HUES48 (cell line): Measurements from ENCODE around the gene ATG16L2.

ENCODE experiments used
- H3K27ac ChIP-seq: one replicate; pipeline ENCODE4 v1.7.0; 2013; ENCODE audit warnings: low read depth, low read length, inconsistent platforms
- H3K27me3 ChIP-seq: 2 replicates; pipeline ENCODE4 v1.6.1; 2013; ENCODE audit warnings: mild to moderate bottlenecking, low read length; ENCODE audit not compliant: control insufficient read depth, insufficient read depth
- H3K36me3 ChIP-seq: 2 replicates; pipeline ENCODE4 v1.6.1; 2013; ENCODE audit warnings: low read length; ENCODE audit not compliant: control insufficient read depth, insufficient read depth
- H3K4me1 ChIP-seq: 2 replicates; pipeline ENCODE4 v1.6.1; 2013; ENCODE audit warnings: mild to moderate bottlenecking, low read length; ENCODE audit not compliant: control insufficient read depth, insufficient read depth
- H3K4me3 ChIP-seq: 2 replicates; pipeline ENCODE4 v1.5.1; 2013; ENCODE audit warnings: mild to moderate bottlenecking, low read depth, low read length
- H3K9ac ChIP-seq: 2 replicates; pipeline ENCODE4 v1.6.1; 2013; ENCODE audit warnings: mild to moderate bottlenecking, low read depth, low read length, moderate library complexity
- H3K9me3 ChIP-seq: 2 replicates; pipeline ENCODE4 v1.6.1; 2013; ENCODE audit warnings: low read length; ENCODE audit not compliant: control insufficient read depth, insufficient read depth

ATG16L2 gene

DNA sequence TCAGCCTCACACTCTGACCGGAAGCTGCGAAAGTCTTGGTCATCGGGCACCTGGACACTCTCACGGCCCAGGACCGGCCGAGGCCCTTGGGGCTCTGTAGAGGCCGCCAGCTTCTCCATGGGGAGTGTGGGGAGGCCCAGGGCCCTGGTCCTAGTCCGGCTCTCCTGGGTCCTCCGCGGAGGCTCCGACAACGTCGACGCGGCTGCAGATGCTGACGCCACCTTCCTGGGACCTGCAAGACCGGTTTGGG lies 33.2 kb upstream of the ATG16L2 start:
- H3K27me3 ChIP-seq: peaks cover 8% of the 10 kb centered on the region
- H3K4me3 ChIP-seq: peak overlapping the region; percentile 62
- no peaks in the 10 kb centered on the region for H3K36me3 ChIP-seq
- H3K9ac ChIP-seq: no peak overlapping the region
- H3K9me3 ChIP-seq: no peaks in the 10 kb centered on the region
- no peak overlapping the region for H3K27ac ChIP-seq
- peaks cover 9% of the 10 kb centered on the region; the same call in 1 of the 2 replicates for H3K4me1 ChIP-seq

DNA sequence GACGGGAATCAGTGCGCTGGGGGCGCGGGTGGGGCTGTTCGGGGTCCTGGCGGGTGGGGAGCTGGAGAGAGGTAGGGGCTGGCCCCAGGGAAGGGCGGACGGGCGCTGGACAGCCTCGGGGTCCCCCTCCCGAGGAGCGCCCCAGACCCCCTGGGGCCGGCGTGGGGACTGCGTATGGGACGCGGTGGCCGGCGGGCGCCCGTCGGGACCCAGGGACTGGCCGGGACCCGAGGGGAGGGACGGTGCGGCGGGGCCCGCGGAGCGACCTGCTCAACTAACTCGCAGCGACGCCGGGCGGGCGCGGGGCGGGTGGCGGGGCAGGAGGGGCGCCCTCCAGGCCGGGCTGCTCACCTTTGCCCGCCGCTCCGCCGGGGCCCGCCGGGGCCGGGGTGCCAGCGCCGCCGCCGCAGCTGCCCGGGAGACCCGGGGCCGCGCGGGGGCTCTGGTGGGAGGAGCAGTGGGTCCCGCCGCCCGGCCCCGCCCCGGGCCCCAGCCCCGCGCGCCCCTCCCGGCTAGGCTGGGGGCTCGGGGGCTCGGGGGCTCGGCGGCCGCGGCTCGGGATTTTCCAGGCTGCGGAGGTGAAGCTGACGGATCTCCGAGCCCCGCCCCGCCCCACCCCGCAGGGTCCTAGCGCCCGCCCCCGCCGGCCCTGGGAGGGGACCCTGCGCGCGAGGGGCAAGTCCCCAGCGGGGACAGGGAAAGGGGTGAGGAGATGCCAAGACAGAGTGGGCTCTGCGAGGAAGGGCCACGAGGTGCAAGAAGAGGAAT lies 32.7 kb upstream of the ATG16L2 start:
- Histone ChIP-seq H3K27ac (no peak overlapping the region), H3K4me1 (peaks cover 9% of the 10 kb centered on the region; the same call in 1 of the 2 replicates), H3K36me3 (no peaks in the 10 kb centered on the region), H3K4me3 (peak overlapping the region; percentile 62), H3K27me3 (peaks cover 8% of the 10 kb centered on the region), H3K9me3 (no peaks in the 10 kb centered on the region), H3K9ac (no peak overlapping the region)

- Histone ChIP-seq H3K9me3 (no peaks in the 10 kb centered on the region), H3K36me3 (no peaks in the 10 kb centered on the region), H3K27me3 (peaks cover 8% of the 10 kb centered on the region), H3K27ac (no peak overlapping the region), H3K4me3 (peak overlapping the region; percentile 57), H3K4me1 (peaks cover 13% of the 10 kb centered on the region), H3K9ac (no peak overlapping the region)
Measured at GRCh38 chr11:72782081-72782920, 31.9 kb upstream of the ATG16L2 start.

DNA sequence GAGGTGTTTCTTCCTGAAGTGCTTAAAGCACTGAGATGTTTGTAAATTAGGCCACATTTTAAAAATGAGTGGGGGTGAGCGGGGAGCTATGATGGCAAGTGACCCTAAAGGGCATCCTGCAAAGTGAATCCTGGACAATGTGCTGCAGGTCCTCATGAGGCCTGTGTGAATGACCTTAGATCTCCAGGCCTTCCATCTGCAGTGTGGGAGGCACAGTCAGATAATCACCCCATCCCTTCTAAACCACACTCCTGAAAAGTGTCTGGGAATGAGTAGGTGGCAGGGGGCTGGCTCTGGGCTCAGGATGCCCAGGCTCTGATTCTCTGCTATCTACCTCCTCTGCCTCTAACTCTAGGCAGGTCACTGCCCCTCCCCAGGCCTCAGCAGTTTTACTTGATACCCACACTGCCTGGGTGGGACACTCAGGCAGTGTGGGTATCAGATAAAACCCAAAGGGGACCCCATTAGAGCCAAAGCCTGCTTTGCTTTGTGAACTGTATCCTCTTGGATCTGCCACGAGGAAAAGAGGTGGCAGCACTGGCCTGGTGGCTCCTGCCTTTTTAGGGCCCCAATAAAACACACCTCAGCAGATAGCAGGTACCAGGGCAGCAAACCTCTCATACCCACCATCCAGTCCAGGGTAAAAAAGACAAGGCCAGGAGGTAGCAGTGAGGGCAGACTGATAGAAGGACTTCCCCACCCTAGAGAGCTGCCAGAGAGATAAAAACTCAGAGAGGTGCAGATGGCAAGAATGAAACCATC lies 30.9 kb upstream of the ATG16L2 start:
- Histone ChIP-seq H3K9ac (no peak overlapping the region), H3K4me3 (no peak overlapping the region), H3K27ac (no peak overlapping the region), H3K36me3 (no peaks in the 10 kb centered on the region), H3K9me3 (no peaks in the 10 kb centered on the region), H3K4me1 (peaks cover 13% of the 10 kb centered on the region), H3K27me3 (peaks cover 8% of the 10 kb centered on the region)

- Histone ChIP-seq H3K9ac (no peak overlapping the region), H3K36me3 (no peaks in the 10 kb centered on the region), H3K9me3 (no peaks in the 10 kb centered on the region), H3K4me1 (peaks cover 13% of the 10 kb centered on the region), H3K27ac (no peak overlapping the region), H3K27me3 (peaks cover 8% of the 10 kb centered on the region), H3K4me3 (no peak overlapping the region)
Measured at GRCh38 chr11:72784662-72785061, 29.5 kb upstream of the ATG16L2 start.

DNA sequence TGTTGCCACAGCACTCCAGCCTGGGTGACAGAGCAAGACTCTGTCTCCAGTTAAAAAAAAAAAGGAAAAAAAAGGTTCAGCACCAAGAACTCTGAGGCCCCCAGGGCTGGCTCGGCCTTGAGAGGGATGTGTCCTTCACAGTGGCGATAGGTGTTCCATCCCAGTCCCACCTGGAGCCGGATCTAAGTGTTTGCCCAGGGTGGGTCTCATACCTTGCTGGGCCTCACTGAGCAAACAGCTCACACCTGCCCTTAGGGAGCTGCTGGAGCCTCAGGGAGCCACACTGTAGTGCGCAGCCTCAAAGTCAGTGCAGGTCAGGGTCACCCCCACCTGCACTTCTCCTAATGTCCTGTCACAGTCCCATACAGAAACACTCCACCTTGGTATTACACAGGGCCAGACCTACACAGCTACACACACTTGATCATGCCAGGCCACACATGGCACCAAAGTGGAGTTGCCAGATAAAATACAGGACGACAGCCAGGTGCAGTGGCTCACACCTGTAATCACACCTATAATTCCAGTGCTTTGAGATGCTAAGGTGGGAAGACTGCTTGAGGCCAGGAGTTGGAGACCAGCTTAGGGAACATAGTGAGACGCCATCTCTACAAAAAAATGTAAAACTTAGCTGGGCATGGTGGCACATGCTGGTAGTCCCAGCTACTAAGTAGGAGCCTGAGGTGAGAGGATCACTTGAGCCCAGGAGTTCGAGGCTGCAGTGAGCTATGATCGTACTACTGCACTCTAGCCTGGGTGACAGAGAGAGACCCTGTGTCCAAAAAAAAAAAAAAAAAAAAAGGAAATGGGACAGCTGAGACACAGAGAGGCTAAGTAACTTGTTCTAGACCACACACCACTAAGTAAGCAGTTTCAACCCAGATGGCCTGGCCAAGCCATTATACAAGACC lies 27.7 kb upstream of the ATG16L2 start:
- H3K27ac ChIP-seq: no peak overlapping the region
- H3K4me1 ChIP-seq: peaks cover 11% of the 10 kb centered on the region
- no peak overlapping the region for H3K9ac ChIP-seq
- no peaks in the 10 kb centered on the region for H3K36me3 ChIP-seq
- H3K4me3 ChIP-seq: no peak overlapping the region
- H3K27me3 ChIP-seq: no peaks in the 10 kb centered on the region
- no peaks in the 10 kb centered on the region for H3K9me3 ChIP-seq

DNA sequence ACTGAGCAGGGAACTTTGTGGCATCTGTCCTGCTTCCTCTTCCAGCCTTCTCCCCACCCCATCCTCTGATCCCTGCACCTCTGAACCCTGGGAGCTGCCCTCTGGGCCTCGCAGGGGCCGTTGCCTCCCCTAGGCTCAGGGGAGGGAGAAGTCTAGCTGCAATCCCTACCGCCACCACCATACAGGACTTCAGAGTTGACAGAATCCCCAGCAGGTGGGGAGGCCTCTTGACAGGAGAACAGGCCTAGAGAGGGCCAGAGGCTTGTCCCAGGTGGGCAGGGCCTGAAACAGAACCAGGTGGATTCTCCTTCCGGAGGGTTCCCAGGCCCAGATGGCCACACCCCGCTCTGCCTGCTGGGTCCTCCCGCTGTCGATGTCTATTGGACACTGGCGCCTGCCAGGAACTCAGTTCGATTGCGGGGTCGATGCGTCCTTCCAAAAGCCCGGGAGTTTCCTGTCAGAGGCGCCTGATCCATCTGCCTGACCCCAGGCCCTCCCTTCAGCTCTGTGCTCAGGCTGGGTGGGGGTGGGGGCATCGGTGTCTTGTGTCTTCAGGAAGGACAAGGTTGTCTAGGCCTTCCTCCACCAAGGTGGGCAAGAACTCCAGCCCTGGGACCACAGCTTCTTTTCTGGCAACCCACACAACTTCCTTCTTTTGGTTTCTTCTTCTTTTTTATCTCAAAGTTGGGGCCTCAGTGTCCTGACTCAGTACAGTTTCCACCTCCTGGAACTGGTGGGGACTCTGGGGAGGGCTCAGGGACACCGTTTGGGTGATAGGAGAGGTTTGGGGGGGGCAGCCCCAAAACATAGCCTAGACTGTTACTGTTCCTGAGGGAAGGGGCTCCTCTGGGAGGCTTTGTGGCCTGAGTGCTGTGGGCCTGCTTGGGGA lies 26.8 kb upstream of the ATG16L2 start:
- Histone ChIP-seq H3K27me3 (no peaks in the 10 kb centered on the region), H3K4me3 (no peak overlapping the region), H3K9me3 (no peaks in the 10 kb centered on the region), H3K4me1 (peaks cover 5% of the 10 kb centered on the region), H3K36me3 (no peaks in the 10 kb centered on the region), H3K9ac (no peak overlapping the region), H3K27ac (no peak overlapping the region)

DNA sequence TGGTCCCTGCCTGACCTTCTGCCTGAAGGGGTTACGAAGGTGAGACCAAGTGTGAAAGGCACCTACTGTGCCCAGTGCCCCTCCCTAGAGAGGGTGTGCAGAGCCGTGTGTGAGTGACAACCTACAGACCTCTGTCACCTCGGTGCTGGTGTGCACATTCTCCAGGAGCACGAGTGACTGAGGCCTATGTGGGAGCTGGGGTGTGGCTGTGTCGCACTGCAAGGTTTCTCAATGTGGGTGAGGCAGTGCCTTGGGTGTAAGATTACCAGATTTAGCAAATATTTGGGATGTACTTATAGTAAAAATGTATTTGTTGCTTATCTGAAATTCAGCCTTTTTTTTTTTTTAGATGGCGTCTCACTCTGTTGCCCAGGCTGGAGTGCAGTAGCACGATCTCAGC lies 26.0 kb upstream of the ATG16L2 start:
- no peaks in the 10 kb centered on the region for H3K27me3 ChIP-seq
- no peaks in the 10 kb centered on the region for H3K36me3 ChIP-seq
- no peak overlapping the region for H3K27ac ChIP-seq
- H3K9ac ChIP-seq: no peak overlapping the region
- H3K4me3 ChIP-seq: no peak overlapping the region
- H3K9me3 ChIP-seq: no peaks in the 10 kb centered on the region
- peaks cover 10% of the 10 kb centered on the region for H3K4me1 ChIP-seq

DNA sequence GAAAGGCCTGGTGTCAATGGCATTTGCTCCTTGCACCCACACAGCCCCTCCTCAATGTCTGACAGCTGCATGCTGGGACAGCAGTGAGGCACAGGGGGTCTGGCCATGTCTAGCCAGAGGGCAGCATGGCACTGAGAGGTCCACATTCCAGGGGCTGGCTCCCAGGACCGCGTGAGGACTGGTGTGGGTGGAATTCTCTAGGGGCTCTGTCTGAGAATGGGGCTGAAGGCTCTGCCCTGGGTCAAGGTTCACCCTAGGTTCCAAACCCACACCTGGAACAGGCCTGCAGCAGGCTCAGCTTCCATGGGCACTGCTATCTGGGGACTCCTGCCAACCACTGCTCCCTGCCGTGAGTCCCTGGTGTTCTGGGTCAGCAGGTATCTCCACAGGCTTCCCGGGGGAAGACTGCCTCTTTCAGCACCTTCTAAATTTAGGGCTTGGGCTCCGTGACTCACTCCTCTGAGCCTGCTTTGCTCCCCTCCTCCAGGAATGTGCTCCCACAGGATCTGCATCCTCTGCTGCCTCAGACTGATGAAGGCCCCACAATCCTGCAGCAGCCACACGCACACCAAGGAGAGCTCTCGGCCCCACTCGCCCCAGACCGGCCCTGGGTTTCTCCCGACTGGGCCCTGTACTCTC lies 24.6 kb upstream of the ATG16L2 start:
- peaks cover 12% of the 10 kb centered on the region for H3K4me1 ChIP-seq
- no peaks in the 10 kb centered on the region for H3K36me3 ChIP-seq
- no peaks in the 10 kb centered on the region for H3K9me3 ChIP-seq
- no peak overlapping the region for H3K27ac ChIP-seq
- no peak overlapping the region for H3K9ac ChIP-seq
- no peaks in the 10 kb centered on the region for H3K27me3 ChIP-seq
- H3K4me3 ChIP-seq: no peak overlapping the region
